OCI-LY1 (cell line): Measurements from ENCODE around the gene RNU2-1.
A peak's percentile ranks its signal among the peaks of the same experiment; 100 is the strongest.

ENCODE experiments used
- H2AFZ ChIP-seq: fragments of 200-600 bp; sonication (generic), shearing (Covaris generic); 2 replicates; pipeline ENCODE4 v1.6.0; 2014; ENCODE audit warnings: antibody characterized with exemption, mild to moderate bottlenecking, low read length
- H3F3A ChIP-seq: fragments of 200-600 bp; sonication (generic), shearing (Covaris generic); 2 replicates; pipeline ENCODE4 v1.6.0; 2014; ENCODE audit warnings: mild to moderate bottlenecking, antibody characterized with exemption, low read length, moderate library complexity; ENCODE audit not compliant: insufficient read depth
- H3K27ac ChIP-seq: fragments of 200-600 bp; sonication (generic); 2 replicates; pipeline ENCODE4 v1.5.1; 2014; ENCODE audit warnings: low read length, mixed run types, mild to moderate bottlenecking, low read depth; ENCODE audit not compliant: poor library complexity, severe bottlenecking
- H3K27me3 ChIP-seq: fragments of 200-600 bp; sonication (generic); 2 replicates; pipeline ENCODE4 v1.6.0; 2014; ENCODE audit warnings: antibody characterized with exemption, mild to moderate bottlenecking, low read length, moderate library complexity; ENCODE audit not compliant: insufficient read depth
- H3K36me3 ChIP-seq: fragments of 200-600 bp; sonication (generic); 2 replicates; pipeline ENCODE4 v1.6.1; 2014; ENCODE audit warnings: mild to moderate bottlenecking, antibody characterized with exemption, low read length, moderate library complexity, mixed read lengths; ENCODE audit not compliant: insufficient read depth
- H3K4me1 ChIP-seq: fragments of 200-600 bp; sonication (generic); 2 replicates; pipeline ENCODE4 v1.5.1; 2014; ENCODE audit warnings: mild to moderate bottlenecking, low read length, moderate library complexity; ENCODE audit not compliant: insufficient read depth, severe bottlenecking
- H3K4me2 ChIP-seq: fragments of 200-600 bp; sonication (generic), shearing (Covaris generic); 2 replicates; pipeline ENCODE4 v1.6.1; 2014; ENCODE audit warnings: low read length
- H3K4me3 ChIP-seq: fragments of 200-600 bp; sonication (generic); 2 replicates; pipeline ENCODE4 v1.5.1; 2014; ENCODE audit warnings: low read length, low read depth, mild to moderate bottlenecking, mixed read lengths; ENCODE audit not compliant: poor library complexity, severe bottlenecking
- H3K79me2 ChIP-seq: fragments of 200-600 bp; shearing (Covaris generic); 2 replicates; pipeline ENCODE4 v1.6.1; 2016; ENCODE audit warnings: mixed run types, low read length, mixed read lengths; ENCODE audit not compliant: insufficient read depth
- H3K9ac ChIP-seq: fragments of 200-600 bp; sonication (generic), shearing (Covaris generic); 2 replicates; pipeline ENCODE4 v1.6.1; 2014; ENCODE audit warnings: mild to moderate bottlenecking, low read length, mixed read lengths
- H3K9me2 ChIP-seq: fragments of 200-600 bp; sonication (generic), shearing (Covaris generic); 2 replicates; pipeline ENCODE4 v1.6.1; 2014; ENCODE audit warnings: low read depth, mild to moderate bottlenecking, low read length, mixed read lengths
- H3K9me3 ChIP-seq: fragments of 200-600 bp; shearing (Covaris generic); 2 replicates; pipeline ENCODE4 v1.6.1; 2014; ENCODE audit warnings: low read length, mixed read lengths
- H4K20me1 ChIP-seq: fragments of 200-600 bp; sonication (generic), shearing (Covaris generic); 2 replicates; pipeline ENCODE4 v1.6.0; 2016; ENCODE audit warnings: mild to moderate bottlenecking, low read length; ENCODE audit not compliant: insufficient read depth
- CTCF ChIP-seq: fragments of 200-600 bp; sonication (generic), shearing (Covaris generic); IDR thresholded peaks from 2 replicates; pipeline ENCODE4 v1.5.1; 2017; ENCODE audit warnings: mild to moderate bottlenecking, antibody characterized with exemption, low read length, moderate library complexity, mixed read lengths
- EZH2 ChIP-seq: fragments of 200-600 bp; sonication (generic), shearing (Covaris generic); IDR thresholded peaks from 2 replicates; pipeline ENCODE4 v1.8.0; 2017; ENCODE audit warnings: borderline replicate concordance, mixed run types, mild to moderate bottlenecking, antibody characterized with exemption, low read length, moderate library complexity, mixed read lengths

The RNU2-1 gene

GRCh38 chr17:43212641-43213490 lies 20.9 kb downstream of the RNU2-1 start:
- peaks cover 13% of the 10 kb centered on the region; the same call in 1 of the 2 replicates for H3K36me3 ChIP-seq
- H4K20me1 ChIP-seq, result no peaks in the 10 kb centered on the region
- no peak overlapping the region for H2AFZ ChIP-seq
- no peaks in the 10 kb centered on the region for H3F3A ChIP-seq
- H3K4me3 ChIP-seq, result peak overlapping the region; percentile 66
- TF ChIP-seq CTCF, result no peak
- no peaks in the 10 kb centered on the region for H3K27me3 ChIP-seq
- no peaks in the 10 kb centered on the region for H3K79me2 ChIP-seq
- H3K27ac ChIP-seq, result peak overlapping the region; percentile 37
- no peaks in the 10 kb centered on the region for H3K9me3 ChIP-seq
- peak overlapping the region; percentile 61; the same call in 1 of the 2 replicates for H3K9ac ChIP-seq
- no peaks in the 10 kb centered on the region for H3K9me2 ChIP-seq
- peaks cover 26% of the 10 kb centered on the region for H3K4me1 ChIP-seq
- H3K4me2 ChIP-seq, result peak overlapping the region; percentile 82

GRCh38 chr17:43211480-43212402 lies 22.0 kb downstream of the RNU2-1 start, which contains the start of gene TMEM106A:
TSS of gene TMEM106A (plus strand) at chr17:43211875. CDS start at chr17:43213042, 1,167 bp downstream.
- peak within 1 kb of the TSS; percentile 46 for H3K27ac ChIP-seq
- H3K9ac ChIP-seq, result peak within 1 kb of the TSS; percentile 71
- H3K4me3 ChIP-seq, result peak within 1 kb of the TSS; percentile 66
- H3K4me1 ChIP-seq, result peaks cover 26% of the 10 kb centered on the region
- H4K20me1 ChIP-seq, result no peaks in the 10 kb centered on the region
- H3F3A ChIP-seq, result no peaks in the 10 kb centered on the region
- no peaks in the 10 kb centered on the region for H3K9me2 ChIP-seq
- no peaks in the 10 kb centered on the region for H3K9me3 ChIP-seq
- TF ChIP-seq CTCF, result peak; percentile 56
- TF ChIP-seq EZH2, result no peak
- peaks cover 17% of the 10 kb centered on the region; the same call in 1 of the 2 replicates for H3K36me3 ChIP-seq
- H2AFZ ChIP-seq, result peak within 1 kb of the TSS; percentile 32; the same call in 1 of the 2 replicates
- peak within 1 kb of the TSS; percentile 82 for H3K4me2 ChIP-seq
- H3K27me3 ChIP-seq, result no peaks in the 10 kb centered on the region
- H3K79me2 ChIP-seq, result no peaks in the 10 kb centered on the region

GRCh38 chr17:43211123-43211479 lies 22.7 kb downstream of the RNU2-1 start:
- peak overlapping the region; percentile 46 for H3K27ac ChIP-seq
- H3K4me3 ChIP-seq, result peak overlapping the region; percentile 66
- no peaks in the 10 kb centered on the region for H3K9me2 ChIP-seq
- H3K9ac ChIP-seq, result peak overlapping the region; percentile 71
- peaks cover 17% of the 10 kb centered on the region; the same call in 1 of the 2 replicates for H3K36me3 ChIP-seq
- no peaks in the 10 kb centered on the region for H3F3A ChIP-seq
- no peaks in the 10 kb centered on the region for H3K79me2 ChIP-seq
- no peaks in the 10 kb centered on the region for H3K9me3 ChIP-seq
- no peaks in the 10 kb centered on the region for H4K20me1 ChIP-seq
- peaks cover 26% of the 10 kb centered on the region for H3K4me1 ChIP-seq
- TF ChIP-seq CTCF (no peak), EZH2 (no peak)
- H2AFZ ChIP-seq, result peak overlapping the region; percentile 32; the same call in 1 of the 2 replicates
- H3K4me2 ChIP-seq, result peak overlapping the region; percentile 82
- no peaks in the 10 kb centered on the region for H3K27me3 ChIP-seq
